ENCODE results near the gene KCNK16.
"Not testable (repeated sequence)": the region's sequence is repeated elsewhere in the genome, so short reads cannot be mapped to it uniquely, and the experiment has no call there.

The KCNK16 gene

GRCh38 chr6:39304951-39305350 lies 17.6 kb downstream of the KCNK16 start:
- no peak for DNase-seq

GRCh38 chr6:39303425-39304153 lies 18.9 kb downstream of the KCNK16 start:
- no peak for DNase-seq

GRCh38 chr6:39302669-39303424 lies 19.7 kb downstream of the KCNK16 start:
- DNase-seq, result peak; percentile 68

- DNase-seq, result no peak
Observed at GRCh38 chr6:39302011-39302410, 20.5 kb downstream of the KCNK16 start.

GRCh38 chr6:39301606-39302005 lies 20.9 kb downstream of the KCNK16 start:
- DNase-seq, result no peak

- DNase-seq, result no peak
Observed at GRCh38 chr6:39300739-39301138, 21.8 kb downstream of the KCNK16 start.

- DNase-seq, result no peak
Observed at GRCh38 chr6:39298061-39298460, 24.4 kb downstream of the KCNK16 start.

- DNase-seq, result no peak
Observed at GRCh38 chr6:39296745-39297640, 25.5 kb downstream of the KCNK16 start.

- DNase-seq, result no peak
Observed at GRCh38 chr6:39295611-39296011, 26.9 kb downstream of the KCNK16 start.

GRCh38 chr6:39294899-39295298 lies 27.6 kb downstream of the KCNK16 start:
- no peak for DNase-seq

- no peak for DNase-seq
Observed at GRCh38 chr6:39294133-39294532, 28.4 kb downstream of the KCNK16 start.

- no peak for DNase-seq
Observed at GRCh38 chr6:39292637-39293036, 29.9 kb downstream of the KCNK16 start.

GRCh38 chr6:39289490-39289889 lies 33.0 kb downstream of the KCNK16 start:
- no peak for DNase-seq

- no peak for DNase-seq
Observed at GRCh38 chr6:39287601-39288000, 34.9 kb downstream of the KCNK16 start.

- DNase-seq, result not testable (repeated sequence)
Observed at GRCh38 chr6:39286596-39286995, 35.9 kb downstream of the KCNK16 start.

GRCh38 chr6:39282774-39283173 lies 39.7 kb downstream of the KCNK16 start:
- DNase-seq, result no peak

- DNase-seq, result no peak
Observed at GRCh38 chr6:39281312-39281980, 41.1 kb downstream of the KCNK16 start.

GRCh38 chr6:39280247-39280731 lies 42.2 kb downstream of the KCNK16 start:
- DNase-seq, result no peak

- no peak for DNase-seq
Observed at GRCh38 chr6:39279539-39279938, 43.0 kb downstream of the KCNK16 start.

- DNase-seq, result no peak
Observed at GRCh38 chr6:39276379-39276995, 46.0 kb downstream of the KCNK16 start.

GRCh38 chr6:39274903-39275302 lies 47.6 kb downstream of the KCNK16 start:
- no peak for DNase-seq

- no peak for DNase-seq
Observed at GRCh38 chr6:39274471-39274870, 48.0 kb downstream of the KCNK16 start.
